Mesothelial cell of epicardium (in vitro differentiated cells): ENCODE data around the gene ATG5. TPM values are rescaled to one million over a fixed set of nuclear protein-coding genes. Genes with fewer than 3 reads are reported as not detected.

ENCODE experiments used
- DNase-seq, 2 experiments: peaks; one replicate each; pipeline ENCODE4 v3.0.0; 2021; ENCODE audit warnings: low spot score in 2 of 2; ENCODE audit not compliant: unreplicated experiment in 2 of 2
- H3K27ac Mint-ChIP-seq: 2 replicates; pipeline ENCODE4 v1.8.0; 2021; ENCODE audit warnings: mixed read lengths
- H3K27me3 Mint-ChIP-seq: 2 replicates; pipeline ENCODE4 v1.8.0; 2021; ENCODE audit warnings: low read depth, mixed read lengths
- H3K36me3 Mint-ChIP-seq: 2 replicates; pipeline ENCODE4 v1.8.0; 2021; ENCODE audit warnings: mixed read lengths
- H3K4me1 Mint-ChIP-seq: 2 replicates; pipeline ENCODE4 v1.8.0; 2021; ENCODE audit warnings: mixed read lengths
- H3K4me3 Mint-ChIP-seq: 2 replicates; pipeline ENCODE4 v1.8.0; 2021; ENCODE audit warnings: mild to moderate bottlenecking, moderate library complexity, mixed read lengths
- H3K9me3 Mint-ChIP-seq: 2 replicates; pipeline ENCODE4 v1.8.0; 2021; ENCODE audit warnings: mixed read lengths
- CTCF ChIP-seq: fragments of 200-600 bp; sonication (generic); IDR thresholded peaks from one replicate; pipeline ENCODE4 v1.5.0; 2021; ENCODE audit warnings: antibody characterized with exemption; ENCODE audit not compliant: unreplicated experiment
- total RNA-seq: library from RNA; stranded (reverse); gene quantifications from 3 replicates; pipeline ENCODE4 v1.2.1, GENCODE V29; 2021

The ATG5 gene
- total RNA-seq, 1 donor from 2014 or later, result 33.0 TPM

- H3K27me3 Mint-ChIP-seq, result no peaks in the 10 kb centered on the region
- no peak for TF ChIP-seq CTCF
These were observed 34.6 kb downstream of the ATG5 start for GRCh38 chr6:106290954-106291353.

GRCh38 chr6:106290032-106290431 is 35.5 kb downstream of the ATG5 start:
- no peak for TF ChIP-seq CTCF
- DNase-seq, result no peak
- Mint-ChIP-seq H3K27me3 (no peaks in the 10 kb centered on the region), H3K4me1 (peaks cover 14% of the 10 kb centered on the region), H3K9me3 (peaks cover 14% of the 10 kb centered on the region), H3K4me3 (no peak overlapping the region), H3K36me3 (peaks cover 23% of the 10 kb centered on the region), H3K27ac (no peak overlapping the region)

More at GRCh38 chr6:106290954-106291353, 34.6 kb downstream of the ATG5 start:
- Mint-ChIP-seq H3K9me3 (peaks cover 13% of the 10 kb centered on the region), H3K4me3 (no peak overlapping the region), H3K27ac (no peak overlapping the region), H3K4me1 (peaks cover 14% of the 10 kb centered on the region), H3K36me3 (peaks cover 24% of the 10 kb centered on the region)
- no peak for DNase-seq

GRCh38 chr6:106287215-106287614 is 38.3 kb downstream of the ATG5 start:
- no peak overlapping the region for H3K4me3 Mint-ChIP-seq
- H3K27me3 Mint-ChIP-seq, result no peaks in the 10 kb centered on the region
- peak overlapping the region; percentile 73 for H3K27ac Mint-ChIP-seq
- H3K36me3 Mint-ChIP-seq, result peaks cover 22% of the 10 kb centered on the region
- H3K4me1 Mint-ChIP-seq, result peaks cover 14% of the 10 kb centered on the region
- no peak for TF ChIP-seq CTCF
- H3K9me3 Mint-ChIP-seq, result peaks cover 18% of the 10 kb centered on the region
- DNase-seq, result no peak

- no peak for TF ChIP-seq CTCF
- H3K27me3 Mint-ChIP-seq, result no peaks in the 10 kb centered on the region
- H3K9me3 Mint-ChIP-seq, result peaks cover 15% of the 10 kb centered on the region
- no peak overlapping the region for H3K4me3 Mint-ChIP-seq
- peak overlapping the region; percentile 73 for H3K27ac Mint-ChIP-seq
- DNase-seq, result no peak
- peaks cover 14% of the 10 kb centered on the region for H3K4me1 Mint-ChIP-seq
- H3K36me3 Mint-ChIP-seq, result peaks cover 17% of the 10 kb centered on the region
These were observed 38.8 kb downstream of the ATG5 start for GRCh38 chr6:106286746-106287145.

- Mint-ChIP-seq H3K27ac (no peak overlapping the region), H3K4me3 (no peak overlapping the region), H3K4me1 (peaks cover 11% of the 10 kb centered on the region), H3K27me3 (no peaks in the 10 kb centered on the region), H3K9me3 (peaks cover 4% of the 10 kb centered on the region), H3K36me3 (peaks cover 13% of the 10 kb centered on the region)
- TF ChIP-seq CTCF, result no peak
- DNase-seq, result no peak
These were observed 42.1 kb downstream of the ATG5 start for GRCh38 chr6:106283481-106283880.

GRCh38 chr6:106281661-106282060 is 43.9 kb downstream of the ATG5 start:
- TF ChIP-seq CTCF, result no peak
- H3K9me3 Mint-ChIP-seq, result peaks cover 4% of the 10 kb centered on the region
- H3K27ac Mint-ChIP-seq, result no peak overlapping the region
- no peaks in the 10 kb centered on the region for H3K27me3 Mint-ChIP-seq
- peaks cover 3% of the 10 kb centered on the region for H3K4me1 Mint-ChIP-seq
- DNase-seq, result no peak
- H3K4me3 Mint-ChIP-seq, result no peak overlapping the region
- H3K36me3 Mint-ChIP-seq, result peaks cover 20% of the 10 kb centered on the region
